HS-5 (cell line): Measurements from ENCODE around the gene CHSY3.
"Not testable (repeated sequence)": the region's sequence is repeated elsewhere in the genome, so short reads cannot be mapped to it uniquely, and the experiment has no call there.

Source experiments
- DNase-seq: peaks from one replicate; pipeline ENCODE4 v3.0.0-alpha.2; 2012; ENCODE audit warnings: low read depth

The CHSY3 gene

DNA sequence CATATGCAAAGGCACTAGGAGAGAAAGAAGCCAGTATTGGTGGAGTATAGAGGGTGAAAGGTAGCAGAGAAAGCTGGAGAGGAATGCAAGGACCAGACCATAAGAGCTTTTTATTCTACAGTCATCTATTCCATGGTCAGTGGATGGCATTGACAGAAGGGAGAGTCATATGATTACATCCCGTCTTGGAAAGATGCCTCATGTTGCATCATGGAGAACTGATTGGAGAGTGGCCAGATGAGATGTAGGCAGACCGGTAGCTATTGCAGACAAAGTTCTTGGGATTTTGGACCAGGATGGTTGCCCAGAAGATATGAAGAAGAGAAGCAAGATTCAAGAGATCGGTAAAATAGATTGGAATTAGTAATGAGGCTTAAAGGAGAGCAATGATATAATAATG, 260.7 kb downstream of the CHSY3 start:
- DNase-seq, result peak; percentile 15

- no peak for DNase-seq
Observed at GRCh38 chr5:130166839-130167490, 262.7 kb downstream of the CHSY3 start.

DNA sequence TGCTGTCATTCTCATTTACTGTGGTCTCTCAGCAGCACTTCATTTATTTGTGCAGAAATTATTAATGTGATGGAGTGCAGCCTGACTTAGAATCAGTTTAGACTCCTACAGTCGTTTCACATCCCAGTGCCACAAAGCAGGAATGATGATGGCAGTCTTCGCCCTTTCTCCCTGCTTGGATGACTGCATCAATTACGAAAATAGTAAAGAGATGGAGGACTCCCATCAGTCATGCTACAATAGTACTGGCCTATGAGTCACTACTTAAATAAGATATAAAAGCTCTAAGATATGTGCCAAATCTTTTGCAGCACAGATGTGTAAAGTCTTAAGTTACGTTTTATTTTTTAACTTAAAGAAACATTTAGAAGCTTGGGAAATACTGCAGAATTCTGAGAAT, 263.9 kb downstream of the CHSY3 start:
- DNase-seq, result peak; percentile 31

DNA sequence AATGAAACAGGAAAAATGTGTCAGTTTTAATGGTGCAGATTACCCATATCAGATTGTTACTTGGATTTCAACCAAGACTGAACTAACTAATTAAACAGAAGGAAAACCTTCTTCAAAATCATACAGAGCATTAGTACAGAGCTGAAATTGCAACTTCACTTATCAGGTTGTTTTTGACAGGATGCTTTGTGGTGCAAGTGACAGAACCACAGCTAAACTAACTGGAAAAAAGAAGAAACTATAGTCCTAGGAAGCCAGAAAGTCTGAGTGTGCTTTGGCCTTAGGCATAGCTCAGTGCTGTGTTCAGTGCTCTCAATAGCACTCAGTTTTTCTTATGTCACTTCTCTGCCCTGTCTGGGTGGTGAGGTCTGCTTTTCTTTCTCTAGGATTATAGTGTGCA, 267.4 kb downstream of the CHSY3 start:
- DNase-seq, result no peak

DNA sequence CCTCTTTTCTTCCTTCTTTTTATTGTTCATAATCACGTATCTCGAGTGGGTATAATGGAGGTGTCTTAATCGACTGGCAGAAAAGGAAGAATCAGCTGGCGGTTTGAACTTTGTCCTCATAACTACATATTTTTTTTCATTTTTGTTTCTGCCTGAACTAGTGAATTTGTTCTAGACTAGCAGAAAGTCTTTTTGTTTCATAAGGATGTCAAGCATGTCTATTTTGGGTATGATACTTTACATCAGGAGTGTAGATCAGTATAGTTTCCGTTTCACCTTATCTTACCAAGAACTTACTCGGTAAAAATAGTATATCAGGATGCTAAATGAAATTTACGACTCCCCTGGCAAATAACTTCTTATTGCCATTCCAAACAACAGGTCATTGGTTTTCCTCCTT, 278.9 kb downstream of the CHSY3 start:
- no peak for DNase-seq

- no peak for DNase-seq
Observed at GRCh38 chr5:130189961-130190360, 285.7 kb downstream of the CHSY3 start.

GRCh38 chr5:130198927-130199326, 294.7 kb downstream of the CHSY3 start:
- no peak for DNase-seq

DNA sequence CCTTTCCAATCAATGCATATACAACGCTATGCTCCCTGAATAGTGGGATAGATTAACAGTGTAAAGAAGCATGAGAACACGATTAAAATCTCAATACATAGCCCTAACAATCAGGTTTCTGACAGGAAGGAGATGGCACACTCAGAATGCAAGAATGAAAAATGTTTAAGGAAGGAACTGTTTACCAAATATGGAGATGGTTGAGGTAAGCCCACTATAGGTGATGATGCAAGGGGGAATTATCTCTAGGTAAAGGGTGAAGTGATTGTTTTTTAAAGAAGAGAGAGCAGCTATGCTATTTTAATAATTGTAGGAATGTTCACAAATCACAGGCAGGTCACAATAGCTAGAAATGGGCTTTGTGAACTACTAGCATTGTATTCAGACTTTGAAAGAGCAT, 302.4 kb downstream of the CHSY3 start:
- no peak for DNase-seq

GRCh38 chr5:130213607-130214006, 309.3 kb downstream of the CHSY3 start:
- DNase-seq, result no peak

DNA sequence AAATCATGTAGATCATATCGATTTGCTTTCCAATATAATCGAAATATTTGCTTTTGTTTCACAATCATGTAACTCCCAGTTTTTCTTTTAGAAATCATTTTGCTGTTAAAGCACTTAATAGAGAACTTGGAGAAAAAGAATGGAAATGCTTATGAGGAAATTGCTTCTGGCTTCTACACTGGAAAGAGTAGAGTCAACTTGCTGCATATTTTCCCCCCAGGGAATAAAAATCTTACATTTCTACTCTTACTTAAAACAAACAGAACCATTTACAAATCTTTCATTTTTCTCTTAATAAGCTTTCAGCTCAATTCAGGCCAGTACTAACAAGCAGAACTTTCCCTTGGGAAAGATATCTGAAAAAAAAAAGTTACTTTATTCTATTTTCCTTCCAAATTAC, 312.0 kb downstream of the CHSY3 start:
- no peak for DNase-seq

DNA sequence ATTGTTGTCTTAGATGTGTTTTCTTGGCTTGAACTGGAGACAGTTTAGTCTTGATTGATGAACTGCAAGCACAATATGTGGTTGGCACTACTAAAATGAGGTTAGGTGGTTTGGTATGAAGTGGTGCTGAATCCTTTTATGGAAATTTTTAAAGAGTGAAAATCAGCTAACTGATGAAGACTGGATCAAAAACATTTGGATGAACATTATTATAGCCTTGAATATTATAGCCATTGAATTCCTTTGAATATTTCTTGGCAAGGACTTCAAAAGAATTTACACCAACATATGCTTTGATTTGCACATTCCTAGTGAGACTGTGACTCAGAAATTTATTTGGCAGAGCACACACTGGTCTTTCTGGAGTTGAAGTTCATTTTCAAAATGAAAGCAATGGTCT, 318.3 kb downstream of the CHSY3 start:
- DNase-seq, result peak; percentile 47

DNA sequence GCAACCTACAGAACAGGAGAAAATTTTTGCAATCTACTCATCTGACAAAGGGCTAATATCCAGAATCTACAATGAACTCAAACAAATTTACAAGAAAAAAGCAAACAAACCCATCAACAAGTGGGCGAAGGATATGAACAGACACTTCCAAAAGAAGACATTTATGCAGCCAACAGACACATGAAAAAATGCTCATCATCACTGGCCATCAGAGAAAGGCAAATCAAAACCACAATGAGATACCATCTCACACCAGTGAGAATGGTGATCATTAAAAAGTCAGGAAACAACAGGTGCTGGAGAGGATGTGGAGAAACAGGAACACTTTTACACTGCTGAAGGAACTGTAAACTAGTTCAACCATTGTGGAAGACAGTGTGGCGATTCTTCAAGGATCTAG, 322.3 kb downstream of the CHSY3 start:
- DNase-seq, result not testable (repeated sequence)

DNA sequence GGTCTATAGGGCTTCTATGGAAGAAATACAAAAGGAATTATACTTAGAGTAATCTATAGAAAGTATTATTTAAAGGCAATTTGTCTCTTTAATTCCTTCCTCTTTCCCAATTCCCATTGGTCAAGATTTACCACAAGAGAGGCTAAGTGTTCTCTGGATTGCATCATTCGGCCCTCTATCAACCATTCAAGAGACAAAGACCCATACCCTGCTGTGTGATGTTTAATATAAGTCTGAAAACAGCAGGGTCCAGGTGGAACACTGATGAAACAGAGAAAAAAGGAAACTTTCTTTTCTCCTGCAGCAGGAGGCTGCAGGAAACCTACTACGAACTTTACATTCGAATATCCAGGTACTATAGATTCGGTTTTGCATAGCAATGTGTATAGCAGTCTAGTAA, 323.4 kb downstream of the CHSY3 start:
- DNase-seq, result no peak

GRCh38 chr5:130231786-130232185, 327.5 kb downstream of the CHSY3 start:
- DNase-seq, result no peak

DNA sequence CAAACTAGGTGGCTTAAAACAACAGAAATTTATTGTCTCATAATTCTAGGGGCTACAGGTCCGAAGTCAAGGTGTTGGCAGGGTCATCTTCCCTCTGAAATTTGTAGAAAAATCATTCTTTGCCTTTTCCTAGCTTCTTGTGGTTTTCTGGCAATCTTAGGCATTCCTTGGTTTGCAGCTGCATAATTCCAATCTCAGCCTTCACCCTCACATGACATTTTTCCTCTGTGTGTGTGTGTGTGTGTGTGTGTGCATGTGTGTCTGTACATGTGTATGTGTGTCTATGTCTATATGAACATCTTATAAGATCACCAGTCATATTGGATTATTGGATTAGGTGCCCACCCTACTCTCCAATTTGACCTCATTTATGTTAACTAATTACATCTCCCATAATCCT, 330.6 kb downstream of the CHSY3 start:
- DNase-seq, result no peak
